ENCODE measurements around the gene HDAC9.

GRCh38 chr7:18580950-18581349 lies 85.4 kb downstream of the HDAC9 start:
- TF ChIP-seq POLR2A (IDR thresholded peaks at IDR 0.05; ENCODE audit: low read length): no peak
- TF ChIP-seq GATA1 (IDR thresholded peaks at IDR 0.05; ENCODE audit: low read depth, low read length): no peak

All from erythroblast (primary cell).